Thyroid gland (tissue), 4 donors: ENCODE measurements around the gene NNT.

Experiments
- CTCF ChIP-seq, 6 experiments: fragments of 200-600 bp in 3 of 6; fragments of 450-650 bp in 3 of 6; sonication (generic) in 3 of 6; IDR thresholded peaks; one replicate each; pipeline ENCODE4 v1.5.1; 2016 to 2019; ENCODE audit warnings: antibody characterized with exemption in 6 of 6, mild to moderate bottlenecking in 2 of 6, inconsistent platforms in 1 of 6, moderate library complexity in 1 of 6
- POLR2A ChIP-seq, 2 donors: fragments of 450-650 bp; IDR thresholded peaks; one replicate each; pipeline ENCODE4 v1.6.1; 2017; ENCODE audit warnings: antibody characterized with exemption in 2 of 2, mild to moderate bottlenecking in 2 of 2, moderate library complexity in 1 of 2

- TF ChIP-seq POLR2A (IDR thresholded peaks at IDR 0.05) (no peak), CTCF (IDR thresholded peaks at IDR 0.05) (no peak)
Observed at GRCh38 chr5:43561356-43561755, 41.6 kb upstream of the NNT start.
